ENCODE results near the gene IL31RA.

IL31RA gene

GRCh38 chr5:55917402-55918086 is 66.4 kb downstream of the IL31RA start:
- CTCF ChIA-PET, result interaction anchor here (1.3 kb wide), 1 partner anchor 19 kb away, joined by 4 read pairs; no protein-coding TSS in a partner anchor
- no peak for TF ChIP-seq CTCF (IDR thresholded peaks at IDR 0.05; ENCODE audit: control extremely low read depth, extremely low read depth, low read depth, missing control alignments)
- DNase-seq (ENCODE audit: extremely low spot score), result no peak
- POLR2A ChIA-PET, result no interaction called here

GRCh38 chr5:55918087-55919035 is 67.2 kb downstream of the IL31RA start:
- no peak for TF ChIP-seq CTCF (IDR thresholded peaks at IDR 0.05; ENCODE audit: control extremely low read depth, extremely low read depth, low read depth, missing control alignments)
- ChIA-PET POLR2A (no interaction called here), CTCF (interaction anchor here (1.3 kb wide), 1 partner anchor 18 kb away, joined by 4 read pairs; no protein-coding TSS in a partner anchor)
- DNase-seq (ENCODE audit: extremely low spot score), result peak; percentile 10

DNA sequence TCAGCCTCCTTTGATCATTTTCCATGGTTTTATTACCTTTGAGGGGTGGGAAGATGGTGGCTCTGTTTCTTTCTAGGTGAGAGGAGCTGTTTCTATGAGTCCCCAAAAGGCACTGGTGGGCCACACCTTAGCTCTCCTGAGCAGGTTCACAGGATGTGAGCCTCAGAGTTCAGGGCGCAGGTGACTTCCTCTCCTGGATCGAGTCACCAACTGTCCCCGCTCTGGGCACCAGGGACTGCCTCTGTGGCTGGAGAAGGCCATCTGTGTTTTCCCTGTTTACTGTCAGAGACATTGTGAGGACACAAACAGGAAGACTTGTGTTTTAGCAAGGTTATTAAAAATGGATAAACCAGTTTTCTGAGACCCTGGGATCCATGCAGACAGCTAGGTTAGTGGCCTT is 68.5 kb downstream of the IL31RA start:
- DNase-seq (ENCODE audit: extremely low spot score), result peak; percentile 15
- ChIA-PET POLR2A (no interaction called here), CTCF (no interaction called here)
- TF ChIP-seq CTCF (IDR thresholded peaks at IDR 0.05; ENCODE audit: control extremely low read depth, extremely low read depth, low read depth, missing control alignments), result no peak

- peak; percentile 5 for DNase-seq (ENCODE audit: extremely low spot score)
- ChIA-PET POLR2A (no interaction called here), CTCF (interaction anchor here (1.0 kb wide), 1 partner anchor 14 kb away, joined by 3 read pairs; no protein-coding TSS in a partner anchor)
- TF ChIP-seq CTCF (IDR thresholded peaks at IDR 0.05; ENCODE audit: control extremely low read depth, extremely low read depth, low read depth, missing control alignments), result peak; percentile 1
Observed at GRCh38 chr5:55920784-55921183, 69.6 kb downstream of the IL31RA start.

DNA sequence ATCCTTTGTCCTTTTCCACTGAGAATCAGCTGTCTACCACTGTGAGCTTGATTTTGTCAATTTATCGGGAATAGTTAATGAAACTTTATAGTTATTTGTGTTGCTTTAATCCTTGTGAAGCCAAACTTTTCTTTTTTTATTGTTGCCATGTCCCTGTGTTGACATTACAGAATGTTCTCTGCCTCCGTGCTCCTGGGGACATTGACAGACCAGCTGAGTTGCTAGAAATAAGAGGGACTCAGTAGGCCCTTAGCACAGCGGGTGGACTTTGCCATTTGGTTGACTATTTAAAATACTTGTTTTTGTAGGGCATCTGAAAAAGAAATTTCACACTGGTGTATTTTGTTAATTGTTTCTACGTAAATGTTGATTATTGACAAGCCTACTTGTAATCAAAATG is 70.5 kb downstream of the IL31RA start:
- ChIA-PET POLR2A (no interaction called here), CTCF (interaction anchor here (1.0 to 4.3 kb wide), 2 partner anchors 15 kb away, joined by 3 to 36 read pairs; no protein-coding TSS in a partner anchor)
- DNase-seq (ENCODE audit: extremely low spot score), result no peak
- no peak for TF ChIP-seq CTCF (IDR thresholded peaks at IDR 0.05; ENCODE audit: control extremely low read depth, extremely low read depth, low read depth, missing control alignments)

GRCh38 chr5:55923177-55923771 is 72.1 kb downstream of the IL31RA start:
- CTCF ChIA-PET, result interaction anchor here (1.1 to 4.3 kb wide), 4 partner anchors 9 to 278 kb away, joined by 3 to 36 read pairs (median 7); no protein-coding TSS in a partner anchor
- POLR2A ChIA-PET, result no interaction called here
- no peak for DNase-seq (ENCODE audit: extremely low spot score)
- no peak for TF ChIP-seq CTCF (IDR thresholded peaks at IDR 0.05; ENCODE audit: control extremely low read depth, extremely low read depth, low read depth, missing control alignments)
